ENCODE measurements around the gene ALPI. TPM values are rescaled to one million over a fixed set of nuclear protein-coding genes. Genes with fewer than 3 reads are reported as not detected.
A peak's percentile ranks its signal among the peaks of the same experiment; 100 is the strongest.

ALPI gene
- total and polyA plus RNA-seq, 2 donors (not counting 1 experiment from before 2014, with no cell fraction given), result not detected

GRCh38 chr2:232438091-232438490, 17.9 kb upstream of the ALPI start:
- H3K9ac ChIP-seq (ENCODE audit: insufficient read depth, low read length), result no peak overlapping the region
- no peaks in the 10 kb centered on the region for H3K4me1 ChIP-seq (ENCODE audit: control insufficient read depth, extremely low read depth, insufficient read depth, low read length)
- H2AFZ ChIP-seq (ENCODE audit: low read length), result no peak overlapping the region
- H3K27me3 ChIP-seq (ENCODE audit: control insufficient read depth, insufficient read depth, low read length), result no peaks in the 10 kb centered on the region
- H3K9me3 ChIP-seq (ENCODE audit: control insufficient read depth, insufficient read depth, low read depth, low read length), result no peaks in the 10 kb centered on the region
- no peak overlapping the region for H3K4me2 ChIP-seq (ENCODE audit: extremely low read depth, insufficient read depth, low read length)
- no peaks in the 10 kb centered on the region for H3K79me2 ChIP-seq (ENCODE audit: control insufficient read depth, insufficient read depth, low read length)
- H4K20me1 ChIP-seq (ENCODE audit: control insufficient read depth, extremely low read depth, insufficient read depth, low read length), result no peaks in the 10 kb centered on the region
- no peak overlapping the region for H3K4me3 ChIP-seq (replicated peaks in 1 of 4; ENCODE audit: control extremely low read depth in 1 of 4, insufficient read depth in 1 of 4, low read depth in 3 of 4, low read length in 4 of 4)
- DNase-seq (ENCODE audit: low read depth in 2 of 2), result no peak
- H3K27ac ChIP-seq (ENCODE audit: insufficient read depth, low read length), result no peak overlapping the region
- no peaks in the 10 kb centered on the region for H3K36me3 ChIP-seq (ENCODE audit: control insufficient read depth, insufficient read depth, low read length)
- TF ChIP-seq, protein P1, sequence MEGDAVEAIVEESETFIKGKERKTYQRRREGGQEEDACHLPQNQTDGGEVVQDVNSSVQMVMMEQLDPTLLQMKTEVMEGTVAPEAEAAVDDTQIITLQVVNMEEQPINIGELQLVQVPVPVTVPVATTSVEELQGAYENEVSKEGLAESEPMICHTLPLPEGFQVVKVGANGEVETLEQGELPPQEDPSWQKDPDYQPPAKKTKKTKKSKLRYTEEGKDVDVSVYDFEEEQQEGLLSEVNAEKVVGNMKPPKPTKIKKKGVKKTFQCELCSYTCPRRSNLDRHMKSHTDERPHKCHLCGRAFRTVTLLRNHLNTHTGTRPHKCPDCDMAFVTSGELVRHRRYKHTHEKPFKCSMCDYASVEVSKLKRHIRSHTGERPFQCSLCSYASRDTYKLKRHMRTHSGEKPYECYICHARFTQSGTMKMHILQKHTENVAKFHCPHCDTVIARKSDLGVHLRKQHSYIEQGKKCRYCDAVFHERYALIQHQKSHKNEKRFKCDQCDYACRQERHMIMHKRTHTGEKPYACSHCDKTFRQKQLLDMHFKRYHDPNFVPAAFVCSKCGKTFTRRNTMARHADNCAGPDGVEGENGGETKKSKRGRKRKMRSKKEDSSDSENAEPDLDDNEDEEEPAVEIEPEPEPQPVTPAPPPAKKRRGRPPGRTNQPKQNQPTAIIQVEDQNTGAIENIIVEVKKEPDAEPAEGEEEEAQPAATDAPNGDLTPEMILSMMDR (conservative IDR thresholded peaks at IDR 0.05 in 1 of 2, IDR thresholded peaks at IDR 0.05 in 1 of 2; ENCODE audit: low read depth in 1 of 2, low read length in 2 of 2), result no peak
- TF ChIP-seq EZH2 (IDR thresholded peaks at IDR 0.05; ENCODE audit: low read length, missing control alignments), result no peak

GRCh38 chr2:232438951-232439757, 16.8 kb upstream of the ALPI start:
- TF ChIP-seq, protein P1 (conservative IDR thresholded peaks at IDR 0.05 in 1 of 2, IDR thresholded peaks at IDR 0.05 in 1 of 2; ENCODE audit: low read depth in 1 of 2, low read length in 2 of 2), result peak in 1 of 2 donors; percentile 37
- no peak for TF ChIP-seq EZH2 (IDR thresholded peaks at IDR 0.05; ENCODE audit: low read length, missing control alignments)
- H3K4me2 ChIP-seq (ENCODE audit: extremely low read depth, insufficient read depth, low read length), result no peak overlapping the region
- DNase-seq (ENCODE audit: low read depth in 2 of 2), result peak in 1 of 2 donors; percentile 5

DNA sequence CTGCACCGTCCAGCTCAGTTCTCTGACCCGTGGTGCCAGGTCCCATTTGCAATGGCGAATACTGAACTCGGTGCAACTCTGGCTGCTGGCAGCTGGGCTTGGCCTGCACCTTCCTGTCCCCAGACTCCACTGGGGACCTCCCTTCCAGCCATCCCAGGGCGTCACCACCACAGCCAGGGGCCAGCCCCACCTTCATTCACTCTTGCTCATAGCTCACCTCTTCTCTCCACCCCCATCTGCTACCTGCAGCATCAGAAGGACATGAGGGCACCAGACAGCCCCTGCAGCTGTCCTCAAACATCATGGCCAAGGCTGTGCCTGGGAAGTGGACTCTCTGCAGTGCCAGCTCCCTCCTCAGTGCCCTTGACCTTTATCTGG, 16.2 kb upstream of the ALPI start:
- DNase-seq (ENCODE audit: low read depth in 2 of 2), result no peak
- H3K27ac ChIP-seq (ENCODE audit: insufficient read depth, low read length), result no peak overlapping the region
- H2AFZ ChIP-seq (ENCODE audit: low read length), result no peak overlapping the region
- no peaks in the 10 kb centered on the region for H3K27me3 ChIP-seq (ENCODE audit: control insufficient read depth, insufficient read depth, low read length)
- H3K4me1 ChIP-seq (ENCODE audit: control insufficient read depth, extremely low read depth, insufficient read depth, low read length), result no peaks in the 10 kb centered on the region
- H3K79me2 ChIP-seq (ENCODE audit: control insufficient read depth, insufficient read depth, low read length), result no peaks in the 10 kb centered on the region
- TF ChIP-seq EZH2 (IDR thresholded peaks at IDR 0.05; ENCODE audit: low read length, missing control alignments), result no peak
- TF ChIP-seq, protein P1 (conservative IDR thresholded peaks at IDR 0.05 in 1 of 2, IDR thresholded peaks at IDR 0.05 in 1 of 2; ENCODE audit: low read depth in 1 of 2, low read length in 2 of 2), result no peak
- no peak overlapping the region for H3K4me3 ChIP-seq (replicated peaks in 1 of 4; ENCODE audit: control extremely low read depth in 1 of 4, insufficient read depth in 1 of 4, low read depth in 3 of 4, low read length in 4 of 4)
- no peaks in the 10 kb centered on the region for H3K36me3 ChIP-seq (ENCODE audit: control insufficient read depth, insufficient read depth, low read length)
- H3K9me3 ChIP-seq (ENCODE audit: control insufficient read depth, insufficient read depth, low read depth, low read length), result no peaks in the 10 kb centered on the region
- no peak overlapping the region for H3K4me2 ChIP-seq (ENCODE audit: extremely low read depth, insufficient read depth, low read length)
- H4K20me1 ChIP-seq (ENCODE audit: control insufficient read depth, extremely low read depth, insufficient read depth, low read length), result no peaks in the 10 kb centered on the region
- no peak overlapping the region for H3K9ac ChIP-seq (ENCODE audit: insufficient read depth, low read length)

More at GRCh38 chr2:232438951-232439757, 16.8 kb upstream of the ALPI start:
- no peaks in the 10 kb centered on the region for H3K36me3 ChIP-seq (ENCODE audit: control insufficient read depth, insufficient read depth, low read length)
- no peak overlapping the region for H2AFZ ChIP-seq (ENCODE audit: low read length)
- H3K79me2 ChIP-seq (ENCODE audit: control insufficient read depth, insufficient read depth, low read length), result no peaks in the 10 kb centered on the region
- H3K27ac ChIP-seq (ENCODE audit: insufficient read depth, low read length), result no peak overlapping the region
- no peak overlapping the region for H3K9ac ChIP-seq (ENCODE audit: insufficient read depth, low read length)
- no peak overlapping the region for H3K4me3 ChIP-seq (replicated peaks in 1 of 4; ENCODE audit: control extremely low read depth in 1 of 4, insufficient read depth in 1 of 4, low read depth in 3 of 4, low read length in 4 of 4)
- no peaks in the 10 kb centered on the region for H3K27me3 ChIP-seq (ENCODE audit: control insufficient read depth, insufficient read depth, low read length)
- no peaks in the 10 kb centered on the region for H4K20me1 ChIP-seq (ENCODE audit: control insufficient read depth, extremely low read depth, insufficient read depth, low read length)
- no peaks in the 10 kb centered on the region for H3K9me3 ChIP-seq (ENCODE audit: control insufficient read depth, insufficient read depth, low read depth, low read length)
- no peaks in the 10 kb centered on the region for H3K4me1 ChIP-seq (ENCODE audit: control insufficient read depth, extremely low read depth, insufficient read depth, low read length)

Data from fibroblast of lung (primary cell).